HUES64 (cell line): ENCODE measurements around the gene NUDT3.

Experiments
- H3K27ac ChIP-seq: 2 replicates; pipeline ENCODE4 v1.7.0; 2013; ENCODE audit warnings: low read depth, low read length, inconsistent platforms
- H3K27me3 ChIP-seq: 2 replicates; pipeline ENCODE4 v1.6.1; 2013; ENCODE audit warnings: mild to moderate bottlenecking, low read length; ENCODE audit not compliant: insufficient read depth
- H3K36me3 ChIP-seq: 2 replicates; pipeline ENCODE4 v1.6.1; 2013; ENCODE audit warnings: mild to moderate bottlenecking, low read length; ENCODE audit not compliant: insufficient read depth
- H3K4me1 ChIP-seq: 2 replicates; pipeline ENCODE4 v1.6.1; 2013; ENCODE audit warnings: mild to moderate bottlenecking, low read length, moderate library complexity; ENCODE audit not compliant: insufficient read depth
- H3K4me3 ChIP-seq: 2 replicates; pipeline ENCODE4 v1.5.1; 2013; ENCODE audit warnings: mild to moderate bottlenecking, low read length, moderate library complexity
- H3K9ac ChIP-seq: 2 replicates; pipeline ENCODE4 v1.6.1; 2013; ENCODE audit warnings: mild to moderate bottlenecking, low read depth, low read length
- H3K9me3 ChIP-seq: 2 replicates; pipeline ENCODE4 v1.6.1; 2013; ENCODE audit warnings: low read depth, low read length; ENCODE audit not compliant: insufficient read depth
- WGBS: fragments of 150-250, 120-280 bp; methylation state at CpG from one replicate; pipeline ENCODE4 v1.1.7; 2013; ENCODE audit warnings: missing lambda C conversion rate; 5-methylcytosine and 5-hydroxymethylcytosine counted together

Gene NUDT3

DNA sequence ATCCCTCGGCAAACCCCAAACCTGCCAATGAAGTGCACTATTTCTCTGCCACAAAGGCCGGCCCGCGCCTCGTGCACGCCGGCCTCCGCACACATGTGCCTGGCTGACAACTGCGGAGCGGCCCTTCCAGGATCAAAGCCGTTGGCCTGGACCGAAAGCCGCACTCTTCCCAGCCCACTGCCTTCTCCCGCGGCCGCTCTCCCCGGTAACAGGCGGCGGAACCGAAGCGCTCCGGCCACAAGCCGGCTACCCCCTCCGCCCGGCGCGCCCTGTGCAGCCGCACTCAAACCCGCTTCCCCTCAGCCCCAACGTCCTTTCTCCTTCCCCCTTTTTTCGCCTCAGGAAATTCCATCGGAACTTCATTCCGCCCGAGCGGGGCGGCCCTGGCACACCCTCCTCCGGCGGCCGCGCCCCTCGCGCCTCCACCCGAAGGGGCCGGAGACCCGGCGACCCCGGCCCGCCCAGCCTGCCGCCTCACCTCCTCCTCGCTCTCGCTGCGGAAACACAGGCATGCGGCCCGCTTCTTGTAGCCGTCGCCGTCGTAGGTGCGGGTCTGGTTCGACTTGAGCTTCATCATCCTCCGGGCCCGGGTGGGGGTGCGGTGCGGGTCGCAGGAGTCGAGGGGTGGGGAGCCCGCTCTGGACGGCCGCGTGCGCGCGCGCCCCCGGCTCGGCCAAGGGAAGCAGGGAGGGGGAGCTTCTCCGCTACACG lies 528 bp downstream of the NUDT3 start:
- Histone ChIP-seq H3K27me3 (no peaks in the 10 kb centered on the region), H3K9me3 (peaks cover 11% of the 10 kb centered on the region), H3K4me3 (peak overlapping the region; percentile 74), H3K4me1 (peaks cover 11% of the 10 kb centered on the region; the same call in 1 of the 2 replicates), H3K9ac (peak overlapping the region; percentile 81), H3K27ac (peak overlapping the region; percentile 63), H3K36me3 (no peaks in the 10 kb centered on the region)
- WGBS = under 1% methylated on average over 78 of the region's 78 CpGs

DNA sequence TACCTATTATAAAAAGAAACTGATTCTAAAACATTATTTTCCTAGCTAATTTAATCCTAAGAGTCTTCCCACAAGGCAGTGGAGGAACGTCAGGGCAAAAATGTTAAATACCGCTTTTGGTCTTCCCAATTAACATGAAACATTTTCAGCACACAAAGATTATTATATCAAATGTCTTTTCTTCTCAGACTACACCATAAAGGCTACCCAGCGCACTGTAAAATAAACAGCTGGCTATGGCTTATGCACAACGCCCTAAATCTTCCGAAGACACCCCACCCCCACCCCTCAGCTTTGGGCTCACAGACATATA lies 1.0 kb downstream of the NUDT3 start:
- H3K9ac ChIP-seq = peak overlapping the region; percentile 81
- H3K4me3 ChIP-seq = peak overlapping the region; percentile 74
- peak overlapping the region; percentile 63; the same call in 1 of the 2 replicates for H3K27ac ChIP-seq
- peaks cover 8% of the 10 kb centered on the region for H3K9me3 ChIP-seq
- peaks cover 15% of the 10 kb centered on the region for H3K4me1 ChIP-seq
- no peaks in the 10 kb centered on the region for H3K27me3 ChIP-seq
- WGBS = 1% methylated on average over 5 of the region's 5 CpGs
- H3K36me3 ChIP-seq = no peaks in the 10 kb centered on the region

- Histone ChIP-seq H3K4me3 (peak overlapping the region; percentile 74), H3K27me3 (no peaks in the 10 kb centered on the region), H3K9ac (peak overlapping the region; percentile 81), H3K9me3 (peaks cover 2% of the 10 kb centered on the region; the same call in 1 of the 2 replicates), H3K36me3 (no peaks in the 10 kb centered on the region), H3K4me1 (peaks cover 22% of the 10 kb centered on the region), H3K27ac (no peak overlapping the region)
- 33% methylated on average over 12 of the region's 14 CpGs for WGBS
Measured at GRCh38 chr6:34390531-34391472, 1.7 kb downstream of the NUDT3 start.

DNA sequence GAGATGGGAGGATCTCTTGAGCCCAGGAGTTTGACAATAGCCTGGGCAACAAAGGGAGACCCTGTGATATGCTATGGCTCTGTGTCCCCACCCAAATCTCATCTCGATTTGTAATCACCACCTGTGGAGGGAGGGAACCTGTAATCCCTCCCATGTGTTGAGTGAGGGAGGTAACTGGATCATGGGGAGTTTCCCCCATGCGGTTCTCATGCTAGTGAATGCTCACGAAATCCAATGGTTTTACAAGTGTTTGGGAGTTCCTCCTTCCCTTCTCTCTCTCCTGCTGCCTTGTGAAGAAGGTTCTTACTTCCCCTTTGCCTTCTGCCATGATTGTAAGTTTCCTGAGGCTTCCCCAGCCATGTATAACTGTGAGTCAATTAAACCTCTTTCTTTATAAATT lies 3.4 kb downstream of the NUDT3 start:
- Histone ChIP-seq H3K9me3 (no peaks in the 10 kb centered on the region), H3K4me1 (peaks cover 29% of the 10 kb centered on the region), H3K9ac (no peak overlapping the region), H3K36me3 (no peaks in the 10 kb centered on the region), H3K27me3 (no peaks in the 10 kb centered on the region), H3K4me3 (no peak overlapping the region), H3K27ac (no peak overlapping the region)
- WGBS = 68% methylated on average over 2 of the region's 3 CpGs

DNA sequence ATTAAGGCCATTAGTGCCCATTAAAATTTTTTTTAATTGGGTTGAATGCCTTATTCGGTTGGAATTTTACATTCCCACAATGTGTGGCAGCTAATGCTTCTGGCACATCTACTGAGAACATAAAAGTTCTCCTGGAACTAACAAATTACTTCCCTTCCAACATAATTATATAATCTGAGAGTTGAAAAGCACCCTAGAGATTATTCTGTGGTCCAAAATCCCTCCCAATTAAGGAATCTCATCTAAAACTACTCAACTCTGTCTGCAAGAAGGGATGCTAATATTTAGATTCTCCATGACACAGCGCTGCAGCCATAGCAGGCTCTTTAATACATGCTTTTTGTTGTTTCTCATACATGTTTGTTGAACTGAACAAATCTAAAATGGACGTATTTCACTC lies 4.0 kb downstream of the NUDT3 start:
- Histone ChIP-seq H3K4me3 (no peak overlapping the region), H3K9me3 (no peaks in the 10 kb centered on the region), H3K27me3 (no peaks in the 10 kb centered on the region), H3K4me1 (peaks cover 34% of the 10 kb centered on the region), H3K36me3 (no peaks in the 10 kb centered on the region), H3K9ac (no peak overlapping the region), H3K27ac (no peak overlapping the region)
- WGBS = 94% methylated on average over 3 of the region's 3 CpGs

- no peaks in the 10 kb centered on the region for H3K27me3 ChIP-seq
- no peaks in the 10 kb centered on the region for H3K36me3 ChIP-seq
- H3K9ac ChIP-seq = no peak overlapping the region
- WGBS = 95% methylated on average over 4 of the region's 4 CpGs
- H3K4me1 ChIP-seq = peaks cover 34% of the 10 kb centered on the region
- no peaks in the 10 kb centered on the region for H3K9me3 ChIP-seq
- peak overlapping the region; percentile 45; the same call in 1 of the 2 replicates for H3K27ac ChIP-seq
- H3K4me3 ChIP-seq = no peak overlapping the region
Measured at GRCh38 chr6:34386316-34387137, 5.9 kb downstream of the NUDT3 start.

- Histone ChIP-seq H3K9ac (no peak overlapping the region), H3K4me3 (no peak overlapping the region), H3K36me3 (no peaks in the 10 kb centered on the region), H3K9me3 (no peaks in the 10 kb centered on the region), H3K4me1 (peaks cover 30% of the 10 kb centered on the region), H3K27ac (peak overlapping the region; percentile 45; the same call in 1 of the 2 replicates), H3K27me3 (no peaks in the 10 kb centered on the region)
- 77% methylated on average over 3 of the region's 3 CpGs for WGBS
Measured at GRCh38 chr6:34385793-34386195, 6.7 kb downstream of the NUDT3 start.

- no peaks in the 10 kb centered on the region for H3K27me3 ChIP-seq
- H3K9me3 ChIP-seq = no peaks in the 10 kb centered on the region
- no peak overlapping the region for H3K9ac ChIP-seq
- no peaks in the 10 kb centered on the region for H3K36me3 ChIP-seq
- H3K27ac ChIP-seq = no peak overlapping the region
- H3K4me3 ChIP-seq = no peak overlapping the region
- WGBS = 94% methylated on average over 4 of the region's 5 CpGs
- H3K4me1 ChIP-seq = peaks cover 23% of the 10 kb centered on the region
Measured at GRCh38 chr6:34384321-34385153, 7.9 kb downstream of the NUDT3 start.

- Histone ChIP-seq H3K27ac (no peak overlapping the region), H3K4me3 (no peak overlapping the region), H3K9ac (no peak overlapping the region), H3K36me3 (no peaks in the 10 kb centered on the region), H3K27me3 (no peaks in the 10 kb centered on the region), H3K9me3 (no peaks in the 10 kb centered on the region), H3K4me1 (peaks cover 23% of the 10 kb centered on the region)
- 85% methylated on average over 5 of the region's 6 CpGs for WGBS
Measured at GRCh38 chr6:34383656-34384320, 8.7 kb downstream of the NUDT3 start.

- no peak overlapping the region for H3K9ac ChIP-seq
- H3K36me3 ChIP-seq = no peaks in the 10 kb centered on the region
- H3K27ac ChIP-seq = no peak overlapping the region
- H3K9me3 ChIP-seq = no peaks in the 10 kb centered on the region
- H3K4me3 ChIP-seq = no peak overlapping the region
- WGBS = 93% methylated on average over 3 of the region's 3 CpGs
- H3K4me1 ChIP-seq = peaks cover 23% of the 10 kb centered on the region
- no peaks in the 10 kb centered on the region for H3K27me3 ChIP-seq
Measured at GRCh38 chr6:34383161-34383631, 9.3 kb downstream of the NUDT3 start.
